Measurements from ENCODE around the gene RRP1. TPM values are rescaled to one million over a fixed set of nuclear protein-coding genes. Genes with fewer than 3 reads are reported as not detected.

Gene RRP1
- total RNA-seq: 18.4 and 22.7 TPM in 2 replicates

DNA sequence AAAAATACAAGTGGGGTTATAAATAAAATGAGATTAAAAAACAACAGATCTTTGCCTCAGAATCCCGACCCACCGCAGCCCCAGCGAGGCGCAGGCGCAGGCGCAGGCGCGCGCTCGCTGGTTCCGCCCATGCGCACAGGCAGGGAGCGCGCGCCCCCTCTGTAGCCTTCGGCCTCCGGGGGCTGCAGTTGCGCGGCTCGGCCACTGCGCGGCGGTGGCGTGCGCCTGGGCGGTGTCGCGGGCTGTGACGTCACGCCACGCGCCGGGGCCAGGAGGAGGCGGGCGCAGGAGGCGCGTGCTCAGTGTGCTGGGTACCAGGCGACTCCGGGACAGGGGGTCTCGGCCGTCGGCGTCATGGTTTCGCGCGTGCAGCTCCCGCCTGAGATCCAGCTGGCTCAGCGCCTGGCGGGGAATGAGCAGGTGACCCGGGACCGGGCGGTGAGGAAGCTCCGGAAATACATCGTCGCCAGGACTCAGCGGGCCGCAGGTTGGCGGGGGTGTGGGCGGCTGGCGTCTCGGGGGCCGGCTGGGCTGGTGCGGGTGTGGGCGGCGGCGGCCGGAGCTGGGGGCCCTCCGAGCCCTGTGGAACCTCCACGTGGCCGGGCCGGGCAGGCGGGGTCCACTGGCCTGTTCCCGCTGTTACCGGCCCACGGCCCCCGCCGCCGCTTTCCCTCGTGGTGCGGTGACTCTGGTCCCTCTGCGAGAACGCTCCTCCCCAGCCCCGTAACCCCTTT lies at the start of gene RRP1:
Gene RRP1 (plus strand): TSS at position 302 of the 734 bp plus-strand sequence. CDS start 53 bp downstream, at position 355.
- DNase-seq: peak; percentile 92

GRCh38 chr21:43739621-43740435 lies 49.5 kb upstream of the RRP1 start:
- DNase-seq: no peak

DNA sequence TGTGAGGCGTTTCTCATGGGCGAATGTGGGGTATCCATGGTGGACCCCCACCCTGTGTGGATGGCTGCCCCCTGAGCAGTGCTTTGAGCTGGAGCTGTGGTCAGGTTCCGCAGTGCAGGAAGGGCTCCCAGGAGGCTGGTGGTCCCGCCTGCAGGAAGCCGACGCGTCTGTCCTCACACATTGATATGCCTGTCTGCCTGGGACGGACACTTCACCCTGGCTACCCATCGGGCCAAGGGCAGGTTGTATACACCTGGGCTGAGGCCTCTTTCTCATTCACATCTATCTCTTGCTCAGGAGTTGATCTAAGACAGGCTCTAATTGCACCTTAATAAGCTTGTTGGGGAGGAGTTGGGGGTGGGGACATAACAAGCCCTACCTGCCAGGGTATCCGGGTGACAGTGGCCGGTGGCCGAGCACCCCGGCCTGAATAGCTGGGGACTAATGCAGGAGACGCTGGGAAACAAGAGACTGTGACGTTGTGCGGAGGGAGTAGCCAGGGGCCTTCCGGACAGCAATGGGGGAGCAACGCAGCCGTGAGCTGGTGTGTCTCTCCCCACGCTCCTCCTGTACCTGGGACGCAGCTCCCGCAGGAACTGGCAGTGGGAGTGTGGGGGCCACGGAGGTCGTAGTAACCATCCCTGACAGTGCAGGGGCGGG lies 48.8 kb upstream of the RRP1 start:
- DNase-seq: peak; percentile 37

DNA sequence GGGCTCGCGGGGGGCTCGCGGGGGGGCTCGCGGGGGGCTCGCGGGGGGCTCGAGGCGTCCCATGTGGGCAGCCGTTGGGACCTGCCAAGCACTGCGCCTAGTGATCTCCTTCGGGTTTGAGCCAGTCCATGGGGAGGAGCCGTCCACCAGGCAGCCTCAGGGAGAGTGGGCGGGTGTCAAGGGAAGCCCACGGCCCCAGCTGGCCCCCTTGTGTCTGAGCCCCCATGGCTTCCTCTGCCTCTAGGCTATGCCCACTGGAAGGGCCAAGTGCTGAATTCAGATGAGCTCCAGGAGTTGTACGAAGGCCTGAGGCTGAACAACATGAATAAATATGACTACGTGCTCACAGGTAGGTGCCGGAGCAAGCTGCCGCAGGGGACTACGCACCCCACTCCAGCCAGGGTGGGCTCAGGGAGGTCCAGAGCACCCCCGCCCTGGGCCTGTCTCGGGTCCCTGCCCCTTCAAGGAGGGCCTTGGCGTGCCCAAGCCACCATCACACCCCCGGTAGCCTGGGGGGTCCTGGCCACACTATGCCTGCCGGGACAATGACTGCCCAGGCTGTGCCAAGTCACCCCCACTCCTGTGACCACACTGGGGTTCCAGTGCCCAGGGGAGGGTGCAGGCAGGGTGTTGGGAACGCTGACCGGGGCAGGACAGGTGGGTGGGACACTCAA lies 47.8 kb upstream of the RRP1 start:
- DNase-seq: no peak

DNA sequence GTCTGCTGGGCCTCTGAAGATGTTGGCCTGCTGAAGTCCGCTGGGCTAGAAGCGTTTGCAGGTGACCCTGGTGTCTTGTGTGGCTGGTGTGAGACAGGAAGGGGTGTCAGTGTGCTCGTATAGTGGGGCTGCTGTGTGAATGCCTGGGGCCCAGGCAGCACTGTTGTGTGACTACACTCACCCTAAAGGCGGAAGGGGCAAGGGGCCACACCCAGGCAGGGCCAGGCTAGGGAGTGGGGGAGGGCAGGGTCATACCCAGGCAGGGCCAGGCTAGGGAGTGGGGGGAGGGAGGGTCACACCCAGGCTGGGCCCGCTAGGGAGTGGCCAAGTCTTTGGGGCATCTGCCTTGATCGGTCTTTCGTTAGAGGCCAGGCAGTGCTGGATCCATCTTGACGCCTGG lies 45.4 kb upstream of the RRP1 start:
- DNase-seq: no peak

- no peak for DNase-seq
Measured at GRCh38 chr21:43744725-43745124, 44.7 kb upstream of the RRP1 start.

- DNase-seq: no peak
Measured at GRCh38 chr21:43745772-43746517, 43.4 kb upstream of the RRP1 start.

- no peak for DNase-seq
Measured at GRCh38 chr21:43748622-43749021, 40.8 kb upstream of the RRP1 start.

- no peak for DNase-seq
Measured at GRCh38 chr21:43749651-43750262, 39.6 kb upstream of the RRP1 start.

GRCh38 chr21:43750339-43751033 lies 38.9 kb upstream of the RRP1 start:
- DNase-seq: no peak

DNA sequence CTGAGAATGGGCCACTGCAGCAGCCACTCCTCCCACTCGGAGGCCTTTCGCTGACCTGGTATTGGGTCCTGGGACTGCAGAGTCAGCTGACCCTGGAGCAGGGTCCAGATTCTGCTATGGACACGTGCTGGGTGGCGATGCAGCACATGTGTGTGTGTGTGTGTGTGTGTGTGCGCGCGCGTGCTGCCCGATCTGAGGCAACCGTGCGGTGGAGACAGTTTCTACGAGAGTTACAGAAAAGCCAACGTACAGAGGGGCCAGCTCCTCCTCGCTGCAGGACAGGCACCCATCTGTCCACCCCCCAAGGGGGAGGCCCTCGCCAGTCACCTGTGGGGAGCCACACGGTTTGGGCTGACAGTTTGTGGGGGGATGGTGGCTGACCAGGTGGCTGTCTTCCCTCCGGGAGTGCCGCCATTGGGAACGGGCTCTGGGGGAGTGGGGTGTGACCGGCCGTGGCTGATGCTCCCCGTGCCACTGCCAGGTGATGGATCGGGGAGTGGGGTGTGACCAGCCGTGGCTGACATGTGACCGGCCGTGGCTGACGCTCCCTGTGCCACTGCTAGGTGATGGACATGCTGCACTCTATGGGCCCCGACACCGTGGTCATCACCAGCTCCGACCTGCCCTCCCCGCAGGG lies 37.3 kb upstream of the RRP1 start:
- DNase-seq: no peak

DNA sequence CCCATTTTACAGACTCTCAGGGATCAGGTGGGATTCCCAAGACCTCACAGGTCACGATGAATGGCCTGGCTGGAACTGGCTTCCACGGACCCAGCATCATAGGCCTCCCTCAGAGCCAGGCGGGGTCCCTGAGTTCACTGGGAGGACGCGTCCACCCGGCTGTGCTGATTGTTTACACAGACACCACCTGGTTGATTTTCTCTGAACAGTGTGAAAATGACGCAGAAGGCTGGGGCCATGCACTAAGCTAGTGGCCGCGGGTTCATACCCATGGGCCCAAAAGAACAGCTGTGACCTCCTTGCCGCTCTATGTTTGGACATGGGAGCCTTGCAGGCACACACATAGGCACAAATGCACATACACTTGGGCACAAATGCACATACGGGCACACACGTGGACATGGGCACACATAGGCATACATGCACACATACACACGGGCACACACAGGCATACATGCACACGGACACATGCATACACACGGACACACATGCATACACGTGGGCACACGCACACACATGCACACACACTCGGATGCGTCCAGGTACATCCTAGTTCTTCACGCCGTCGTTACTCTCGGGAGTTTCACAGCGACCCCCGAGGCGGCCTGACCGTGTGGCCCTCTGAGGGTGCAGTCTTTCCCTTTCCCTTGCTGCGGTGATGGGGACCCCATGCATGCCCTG lies 36.5 kb upstream of the RRP1 start:
- DNase-seq: no peak

DNA sequence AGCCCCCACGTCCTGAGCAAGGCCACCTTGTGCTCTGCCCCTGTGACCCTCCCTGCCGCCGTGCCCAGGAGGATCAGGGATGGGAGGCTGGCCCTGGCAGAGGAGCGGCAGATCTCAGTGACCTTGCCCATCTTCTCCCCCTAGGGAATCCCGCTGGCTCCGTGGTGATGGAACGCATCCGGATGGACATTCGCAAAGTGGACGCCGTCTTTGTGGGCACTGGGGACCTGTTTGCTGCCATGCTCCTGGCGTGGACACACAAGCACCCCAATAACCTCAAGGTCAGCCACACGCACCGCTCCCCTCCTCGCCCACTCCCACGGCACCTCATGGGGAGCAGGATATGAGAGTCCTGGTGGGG lies 36.0 kb upstream of the RRP1 start:
- DNase-seq: no peak

GRCh38 chr21:43754948-43755781 lies 34.2 kb upstream of the RRP1 start:
- no peak for DNase-seq

DNA sequence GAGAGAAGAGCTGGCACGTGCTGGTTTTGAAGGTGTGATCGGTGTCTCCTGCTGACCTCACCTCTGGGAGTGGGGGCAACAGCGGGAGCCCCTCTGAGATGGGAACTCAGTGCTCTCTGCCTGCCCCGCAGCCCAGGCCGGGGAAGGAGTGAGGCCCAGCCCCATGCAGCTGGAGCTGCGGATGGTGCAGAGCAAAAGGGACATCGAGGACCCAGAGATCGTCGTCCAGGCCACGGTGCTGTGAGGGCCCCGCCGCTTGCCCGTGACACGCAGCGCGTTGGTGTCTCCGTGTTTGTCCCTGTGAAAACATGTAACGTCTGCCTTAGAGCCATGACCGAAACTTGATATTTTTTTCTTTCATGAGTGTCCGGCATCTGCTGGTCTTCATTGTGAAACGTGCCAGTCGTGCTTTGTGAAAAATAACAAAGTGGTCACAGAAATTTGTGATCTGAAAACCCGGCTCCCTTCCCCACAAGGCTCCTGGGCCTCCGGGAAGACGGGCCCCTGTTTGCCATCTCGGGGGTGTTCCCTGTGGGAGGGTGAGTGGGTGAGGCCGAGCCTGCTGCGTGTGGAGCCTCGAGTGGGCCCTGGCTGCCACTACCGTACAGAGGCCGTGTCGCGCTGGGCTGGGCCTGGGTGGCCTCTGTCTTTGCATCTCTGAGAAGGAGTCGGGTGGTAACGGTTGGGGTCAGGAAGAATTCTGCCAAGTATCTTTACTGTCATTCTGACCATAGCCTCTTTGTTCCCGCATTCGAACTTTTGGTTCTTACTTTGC lies 33.4 kb upstream of the RRP1 start:
- no peak for DNase-seq

DNA sequence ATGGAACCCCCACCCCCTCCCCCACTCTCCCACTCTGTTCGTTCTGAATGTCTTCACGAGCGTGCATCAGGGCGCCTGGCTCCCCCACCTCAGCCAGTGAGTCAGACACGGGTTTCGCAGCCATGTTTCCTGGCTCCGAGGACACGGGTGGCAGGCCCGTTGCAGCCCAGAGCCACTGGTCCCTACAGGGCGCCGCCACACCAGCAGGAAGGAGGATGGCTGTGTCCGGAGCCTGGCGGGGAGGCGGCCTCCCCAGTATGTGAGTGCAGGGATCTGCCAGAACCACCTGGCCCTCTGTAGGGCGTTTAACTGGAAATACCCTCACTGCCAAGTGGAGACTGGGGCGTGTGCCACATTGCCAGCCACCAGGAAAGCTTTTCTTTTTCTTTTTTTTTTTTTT lies 31.8 kb upstream of the RRP1 start:
- no peak for DNase-seq

DNA sequence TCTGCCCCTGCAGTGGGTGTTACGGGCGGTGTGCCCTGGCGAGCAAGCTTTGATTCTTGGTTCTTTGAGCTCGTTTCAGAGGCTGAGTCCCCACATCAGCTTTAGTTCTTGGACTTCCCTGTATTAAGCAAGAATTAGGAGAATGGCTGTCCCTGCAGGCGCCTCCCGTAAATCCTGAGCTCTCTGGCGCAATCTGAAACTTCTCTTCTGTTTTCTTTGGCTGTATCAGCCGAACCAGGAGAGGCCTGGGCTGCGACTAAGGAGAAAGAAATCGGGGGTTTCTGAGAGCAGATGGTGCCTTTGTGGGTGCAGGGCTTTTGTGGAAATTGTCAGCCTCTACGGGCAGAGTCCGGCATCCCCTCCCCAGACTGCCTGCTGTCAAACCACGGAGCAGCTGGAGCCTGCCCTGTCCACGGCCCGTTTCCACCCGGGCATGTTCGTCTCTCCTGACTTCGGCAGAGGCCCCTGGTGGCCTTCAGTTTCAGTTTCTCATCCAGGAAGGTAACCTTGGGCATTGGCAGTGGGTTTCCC lies 31.2 kb upstream of the RRP1 start:
- no peak for DNase-seq

GRCh38 chr21:43758811-43759210 lies 30.6 kb upstream of the RRP1 start:
- DNase-seq: no peak

All from dermis blood vessel endothelial cell (primary cell).